ENCODE data around the gene EPS8. TPM values are rescaled to one million over a fixed set of nuclear protein-coding genes. Genes with fewer than 3 reads are reported as not detected.

The EPS8 gene
- polyA plus RNA-seq, 1 of the 3 experiments (the other 2 are of a cell fraction) = 19.8 TPM

- peak; percentile 19; the same call in 1 of the 2 replicates for TF ChIP-seq SMC3 (IDR thresholded peaks at IDR 0.05; ENCODE audit: low read depth, low read length)
- no peak; the same call in 1 of the 2 replicates for TF ChIP-seq YY1 (IDR thresholded peaks at IDR 0.05; ENCODE audit: low read depth)
- TF ChIP-seq ZBTB33 (IDR thresholded peaks at IDR 0.05; ENCODE audit: borderline replicate concordance, low read depth) = no peak
- no peak for TF ChIP-seq IRF3 (IDR thresholded peaks at IDR 0.05; ENCODE audit: low read depth, low read length)
- peak in 1 of 2 experiments; percentile 35; a peak in 1 of 4 replicates for TF ChIP-seq EP300 (IDR thresholded peaks at IDR 0.05; ENCODE audit: borderline replicate concordance in 1 of 2, low read depth in 1 of 2, low read length in 1 of 2)
- TF ChIP-seq POLR2AphosphoS5 (IDR thresholded peaks at IDR 0.05; ENCODE audit: low read depth, low read length) = peak; percentile 86
- TF ChIP-seq USF1 (IDR thresholded peaks at IDR 0.05; ENCODE audit: borderline replicate concordance, low read depth) = peak; percentile 22; the same call in 1 of the 2 replicates
- no peak for TF ChIP-seq MXI1 (IDR thresholded peaks at IDR 0.05; ENCODE audit: low read depth, low read length)
These were observed at the start of gene EPS8 (continued) for GRCh38 chr12:15789220-15790171.

GRCh38 chr12:15837141-15837790, 48.1 kb upstream of the EPS8 start:
- no peaks in the 10 kb centered on the region for H3K27me3 ChIP-seq (ENCODE audit: insufficient read depth)
- H3K27ac ChIP-seq (ENCODE audit: low read depth in 2 of 2, low read length in 1 of 2) = peak overlapping the region in 1 of 2 experiments; percentile 46; a peak in 2 of 4 replicates
- TF ChIP-seq POLR2AphosphoS5 (IDR thresholded peaks at IDR 0.05; ENCODE audit: low read depth, low read length) (no peak), TCF12 (IDR thresholded peaks at IDR 0.05) (no peak), TEAD4 (IDR thresholded peaks at IDR 0.05; ENCODE audit: borderline replicate concordance, insufficient read depth) (no peak), NFIC (IDR thresholded peaks at IDR 0.05; ENCODE audit: borderline replicate concordance) (no peak), PBX3 (IDR thresholded peaks at IDR 0.05) (no peak), RXRA (IDR thresholded peaks at IDR 0.05; ENCODE audit: borderline replicate concordance, low read depth) (no peak), MAX (IDR thresholded peaks at IDR 0.05; ENCODE audit: low read depth) (no peak)
- peak overlapping the region; percentile 26; the same call in 1 of the 2 replicates for H2AFZ ChIP-seq (ENCODE audit: low read depth)
- H3K36me3 ChIP-seq (replicated peaks in 1 of 2; ENCODE audit: control insufficient read depth in 1 of 2, insufficient read depth in 2 of 2, low read length in 1 of 2) = no peaks in the 10 kb centered on the region
- no peaks in the 10 kb centered on the region for H3K9me3 ChIP-seq
- peaks cover 0 to 6% of the 10 kb centered on the region in 2 experiments; a peak in 1 of 4 replicates for H3K4me1 ChIP-seq (ENCODE audit: control insufficient read depth in 1 of 2, insufficient read depth in 2 of 2, low read depth in 1 of 2, low read length in 1 of 2)
- H4K20me1 ChIP-seq (ENCODE audit: insufficient read depth) = no peaks in the 10 kb centered on the region
- ChIA-PET POLR2A (no interaction called here), CTCF (no interaction called here)
- DNase-seq = no peak
- H3K4me2 ChIP-seq = no peak overlapping the region
- H3F3A ChIP-seq (replicated peaks; ENCODE audit: insufficient read depth) = peaks cover 7% of the 10 kb centered on the region
- no peaks in the 10 kb centered on the region for H3K9me2 ChIP-seq
- H3K79me2 ChIP-seq (ENCODE audit: insufficient read depth) = no peaks in the 10 kb centered on the region
- 68% methylated on average over 5 of the region's 5 CpGs for WGBS (ENCODE audit: low lambda C conversion rate)
- H3K9ac ChIP-seq = no peak overlapping the region
- H3K4me3 ChIP-seq (ENCODE audit: low read depth in 2 of 2, low read length in 1 of 2) = no peak overlapping the region

Measured in SK-N-SH (cell line).